GM18498 (cell line): Measurements from ENCODE around the gene UNC5B.
"Not testable (repeated sequence)": the region's sequence is repeated elsewhere in the genome, so short reads cannot be mapped to it uniquely, and the experiment has no call there.

Source experiments
- ATAC-seq: cut with Tn5 transposase; IDR thresholded peaks from one replicate; pipeline ENCODE4 v1.9.1; 2021; ENCODE audit warnings: mild to moderate bottlenecking, moderate library complexity; ENCODE audit not compliant: unreplicated experiment

UNC5B gene

DNA sequence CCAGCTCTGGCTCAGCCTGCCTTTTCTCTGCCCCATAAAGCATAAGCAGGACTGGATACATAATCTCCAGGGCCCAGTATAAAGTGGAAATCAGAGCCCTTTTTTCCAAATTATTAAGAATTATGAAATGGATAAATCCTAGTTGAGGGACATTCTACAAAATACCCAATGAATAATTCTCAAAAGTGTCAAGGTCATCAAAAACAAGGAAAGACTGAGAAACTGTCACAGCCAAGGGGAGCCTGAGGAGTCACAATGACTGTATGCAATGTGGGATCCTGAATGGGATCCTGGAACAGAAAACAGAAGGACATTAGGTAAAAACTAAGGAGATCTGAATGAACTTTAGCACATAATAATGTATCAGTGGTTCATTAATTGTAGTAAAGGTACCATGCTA lies 4.8 kb upstream of the UNC5B start:
- ATAC-seq = no peak

DNA sequence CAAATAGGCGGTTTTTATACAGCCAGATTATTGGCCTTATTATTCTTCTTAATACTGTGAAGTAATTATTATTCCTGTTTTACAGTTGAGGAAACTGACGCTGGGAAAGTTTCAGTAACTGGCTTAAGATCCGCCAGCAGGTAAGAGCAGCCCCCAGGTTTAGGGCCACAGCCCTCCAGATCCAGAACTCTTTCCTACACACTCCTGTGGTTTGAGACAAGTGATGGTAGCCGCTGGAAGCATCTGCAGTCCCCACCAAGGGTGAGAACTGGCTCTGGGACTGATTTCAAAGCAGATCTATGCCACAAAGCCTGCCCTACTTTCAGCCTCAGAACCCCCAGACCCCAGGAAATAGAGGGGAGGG lies 3.0 kb upstream of the UNC5B start:
- ATAC-seq = no peak

DNA sequence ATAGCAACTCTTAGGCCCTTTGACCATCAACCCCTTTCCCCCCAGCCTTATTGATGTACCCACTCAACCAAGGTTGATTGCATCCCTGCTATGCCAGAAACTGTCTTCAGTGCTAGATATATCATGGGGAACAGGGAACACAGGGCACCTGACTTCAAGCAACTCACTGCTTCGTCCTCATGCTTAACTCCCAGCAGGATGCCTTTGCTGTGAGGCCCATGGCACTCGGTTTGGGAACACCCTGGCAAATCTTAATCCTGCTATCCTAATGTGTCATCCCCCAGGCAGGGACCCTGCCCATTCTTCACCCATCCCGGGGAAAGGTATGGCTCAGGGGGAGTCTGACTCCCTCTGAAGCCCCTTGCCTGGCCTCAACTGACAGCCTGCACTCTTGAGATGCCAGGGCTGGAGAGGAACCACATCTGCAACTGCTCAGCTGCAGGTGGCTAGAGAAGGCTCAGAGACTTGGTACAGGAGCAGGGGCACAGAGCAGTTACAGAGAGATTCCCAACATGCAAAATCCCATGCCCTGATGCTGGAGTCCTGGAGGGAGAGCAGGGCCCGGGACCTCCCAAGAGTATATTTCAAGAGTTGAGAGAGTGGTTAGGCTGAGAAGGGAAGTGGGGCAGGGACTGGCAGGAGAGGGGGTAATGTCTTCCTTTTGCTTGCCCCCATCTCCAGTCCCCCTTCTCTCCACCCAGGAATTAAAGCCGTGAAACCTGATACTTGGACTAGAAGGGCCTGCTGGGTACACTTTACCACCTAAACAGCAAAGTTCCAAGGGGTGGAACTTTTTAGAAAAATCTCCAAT lies 2.4 kb upstream of the UNC5B start:
- ATAC-seq = no peak

DNA sequence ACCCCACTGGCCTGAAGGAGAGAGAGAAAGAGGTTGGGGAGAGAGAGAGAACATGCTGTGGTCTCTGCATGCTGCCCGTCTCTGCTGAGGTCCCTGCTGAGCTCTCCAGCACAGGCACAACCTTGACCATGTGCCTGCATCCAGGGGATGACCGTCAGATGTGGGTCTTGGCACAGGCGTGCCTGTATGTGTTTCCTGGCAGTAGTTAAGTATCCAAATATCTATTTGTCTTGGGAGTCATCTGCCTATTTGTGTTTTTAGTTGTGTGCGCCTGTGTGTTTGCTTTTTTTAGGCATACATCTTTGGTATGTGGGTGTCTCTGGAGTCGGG lies 1.9 kb upstream of the UNC5B start:
- no peak for ATAC-seq

DNA sequence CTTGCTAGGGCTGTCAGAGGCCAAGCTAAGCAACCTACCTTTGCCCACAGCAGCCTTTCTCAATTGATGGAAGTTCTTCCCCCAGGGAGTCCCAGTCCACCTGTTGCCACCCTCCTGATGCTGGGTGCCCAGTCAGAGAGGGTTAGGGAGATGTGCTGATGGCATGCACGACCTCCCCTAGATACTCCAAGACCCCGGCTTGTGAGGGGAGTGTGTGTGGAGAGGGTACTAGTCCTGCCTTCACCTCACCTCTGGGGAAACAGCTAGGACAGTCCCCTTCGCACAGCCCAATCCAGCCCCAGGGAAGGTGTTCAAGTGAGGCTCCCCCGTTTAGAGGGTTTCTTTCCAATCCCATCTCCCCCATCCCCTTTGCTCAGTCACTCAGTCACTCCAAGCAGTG lies 1.3 kb upstream of the UNC5B start:
- ATAC-seq = no peak

DNA sequence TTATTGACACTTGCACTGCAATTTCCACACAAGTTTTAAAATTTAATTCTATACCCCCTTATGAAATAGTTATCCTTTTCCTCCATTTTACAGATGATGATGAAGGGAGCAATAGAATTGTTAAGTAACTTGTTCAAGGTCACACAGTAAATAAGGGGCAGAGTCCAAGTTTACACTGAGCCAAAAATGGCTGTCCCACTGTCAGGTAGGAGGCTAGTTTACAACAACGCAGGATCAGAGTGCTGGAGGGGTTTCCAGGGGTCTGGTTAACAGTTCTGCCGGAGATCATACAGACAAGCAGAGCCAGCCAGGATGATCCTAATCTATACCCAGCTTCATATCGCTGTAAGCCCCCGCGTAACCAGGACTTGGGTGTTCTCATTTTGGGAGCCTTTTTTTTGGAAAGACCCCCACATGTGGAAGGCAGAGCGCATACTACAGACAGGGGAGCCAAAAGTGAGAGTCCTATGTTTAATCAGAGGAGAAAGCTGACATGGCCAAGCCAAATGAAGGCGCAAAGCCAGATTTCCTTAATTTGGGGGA lies 524 bp upstream of the UNC5B start:
- no peak for ATAC-seq

DNA sequence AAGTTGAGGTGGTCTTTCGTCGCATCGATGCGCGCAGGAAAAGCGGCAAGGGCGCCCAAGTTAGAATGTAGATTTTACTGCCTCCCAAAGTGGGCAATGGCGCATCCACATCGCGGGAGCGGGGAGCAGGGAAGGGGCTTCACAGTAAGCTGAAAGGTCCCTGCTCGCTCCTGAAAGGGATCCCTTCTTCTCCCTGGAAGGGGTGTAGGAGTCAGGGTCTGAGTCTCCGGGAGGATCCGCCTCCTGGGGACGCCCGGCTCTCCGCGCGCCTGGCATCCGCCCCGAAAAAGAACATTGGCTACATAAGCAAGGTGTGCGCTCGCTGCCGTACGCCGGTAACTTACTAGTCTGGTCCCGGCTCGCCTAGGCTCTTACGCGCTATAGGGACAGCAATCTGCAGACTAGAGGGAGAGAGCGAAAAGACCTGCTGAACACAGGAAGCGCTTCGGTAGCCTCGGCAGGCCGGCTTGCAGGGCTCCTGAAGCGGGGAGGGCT lies 804 bp downstream of the UNC5B start:
- no peak for ATAC-seq

DNA sequence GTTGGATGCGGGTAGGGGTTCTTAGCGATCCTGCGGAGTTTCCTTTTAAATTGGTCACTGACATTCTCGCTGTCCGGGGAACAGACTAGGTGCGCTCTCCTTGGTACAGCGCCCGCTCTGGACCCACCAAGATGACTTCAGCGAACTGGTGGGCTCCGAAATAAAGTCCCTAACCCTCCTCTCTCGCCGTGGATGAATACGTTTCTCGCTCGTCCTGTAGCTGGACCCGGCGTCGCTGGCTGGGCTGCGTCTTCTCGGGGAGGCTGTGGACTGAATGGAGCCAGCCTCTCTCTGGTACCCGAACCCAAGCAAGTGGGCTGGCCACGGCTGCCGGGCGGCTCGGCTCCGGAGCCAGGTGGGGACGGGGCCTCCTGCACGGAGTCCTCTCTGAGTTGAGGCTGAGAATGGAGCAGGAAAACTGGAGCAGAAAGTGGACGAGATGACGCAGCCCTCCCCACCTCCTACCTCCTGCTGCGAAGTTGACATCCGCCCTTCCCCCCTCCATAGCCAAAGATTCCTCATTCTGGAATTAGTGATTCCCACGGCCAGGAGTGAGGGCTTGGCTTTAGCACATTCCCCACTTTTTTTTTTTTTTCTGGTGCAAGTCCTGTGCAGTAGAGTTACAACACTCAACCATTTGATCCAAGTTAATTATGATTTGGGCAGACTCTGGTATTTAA lies 1.5 kb downstream of the UNC5B start:
- ATAC-seq = no peak

DNA sequence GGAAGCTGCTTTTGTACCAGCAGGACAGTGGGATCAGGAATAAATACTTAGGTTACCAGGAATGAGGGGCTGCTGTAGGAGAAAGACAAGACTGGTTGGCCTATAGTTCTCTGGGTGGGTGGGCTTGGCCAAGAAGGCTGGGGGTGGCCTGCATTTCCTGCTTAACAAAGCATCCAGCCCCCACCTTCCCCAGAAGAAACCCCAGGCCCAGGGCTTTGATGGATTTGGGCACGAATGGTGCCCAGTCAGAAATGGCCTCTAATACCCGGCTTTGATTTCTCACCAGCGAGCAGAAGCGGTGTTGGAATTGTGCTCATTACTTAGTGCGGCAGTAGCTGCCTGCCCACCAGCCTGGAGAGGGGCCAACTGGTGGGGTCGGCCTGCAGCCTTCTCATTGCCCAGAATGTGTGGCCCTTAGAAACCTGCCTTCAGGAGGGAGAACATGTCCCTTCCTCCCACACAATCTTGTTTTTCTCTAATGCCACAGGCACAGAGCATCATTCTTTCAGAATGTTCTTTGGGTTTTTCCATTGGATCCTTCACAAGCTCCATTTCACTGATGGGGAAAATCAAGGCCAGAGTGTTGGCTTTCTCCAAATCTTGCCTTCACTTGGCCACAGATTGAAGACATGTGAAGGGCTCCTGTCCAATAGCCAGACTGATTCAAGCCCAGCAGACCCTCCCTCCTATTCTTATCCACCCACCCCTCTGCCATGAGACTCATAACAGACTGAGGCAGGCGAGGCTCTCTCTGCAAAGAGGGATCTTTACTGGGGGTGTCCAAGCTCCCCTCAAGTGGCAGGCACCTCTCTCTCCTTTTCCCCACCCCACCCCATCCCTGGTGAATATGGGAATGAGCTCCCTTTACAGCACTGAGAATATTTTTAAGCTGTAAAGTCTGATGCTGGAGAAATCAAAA lies 2.5 kb downstream of the UNC5B start:
- no peak for ATAC-seq

DNA sequence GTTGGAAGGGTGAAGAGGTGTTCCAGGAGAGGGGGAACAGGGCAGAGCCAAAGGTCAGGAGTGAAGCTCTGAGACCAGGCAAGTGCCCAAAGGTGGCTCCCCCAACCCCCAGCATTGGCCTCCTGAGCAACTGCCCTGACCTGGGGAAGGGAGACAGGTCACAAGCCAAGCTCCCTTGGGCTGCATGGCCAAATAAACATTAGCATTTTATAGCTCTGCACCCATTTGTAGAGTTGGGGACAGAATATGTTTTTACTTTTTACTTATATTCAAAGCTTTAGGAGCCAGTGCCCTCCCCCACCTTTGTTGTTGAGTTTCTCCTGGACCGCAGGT lies 4.0 kb downstream of the UNC5B start:
- no peak for ATAC-seq

DNA sequence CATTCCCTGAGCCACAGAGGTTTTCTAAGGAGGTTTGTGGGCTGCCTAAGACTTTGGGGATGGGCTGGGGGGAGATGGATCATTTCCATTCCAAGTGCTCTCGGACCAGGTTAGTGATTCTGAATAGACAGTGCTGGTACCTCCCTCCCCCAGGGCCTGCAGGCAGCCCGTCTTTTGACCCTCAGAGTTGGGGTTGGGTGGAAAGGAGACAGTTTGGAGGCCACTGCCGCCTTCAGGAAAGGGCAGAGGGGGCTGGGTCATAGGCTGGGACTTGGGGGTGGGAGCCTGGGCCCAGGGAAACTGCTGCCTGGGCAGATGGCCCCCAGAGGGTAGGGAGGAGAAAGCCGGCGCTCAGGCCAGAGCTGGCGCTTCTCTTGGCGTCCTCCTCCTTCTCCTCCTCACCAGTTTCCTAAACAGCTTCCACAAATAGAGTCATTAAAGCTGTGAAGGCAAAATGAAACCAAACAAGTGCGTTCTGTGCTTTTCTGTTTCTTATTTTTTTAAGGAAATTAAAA lies 4.4 kb downstream of the UNC5B start:
- ATAC-seq = no peak

DNA sequence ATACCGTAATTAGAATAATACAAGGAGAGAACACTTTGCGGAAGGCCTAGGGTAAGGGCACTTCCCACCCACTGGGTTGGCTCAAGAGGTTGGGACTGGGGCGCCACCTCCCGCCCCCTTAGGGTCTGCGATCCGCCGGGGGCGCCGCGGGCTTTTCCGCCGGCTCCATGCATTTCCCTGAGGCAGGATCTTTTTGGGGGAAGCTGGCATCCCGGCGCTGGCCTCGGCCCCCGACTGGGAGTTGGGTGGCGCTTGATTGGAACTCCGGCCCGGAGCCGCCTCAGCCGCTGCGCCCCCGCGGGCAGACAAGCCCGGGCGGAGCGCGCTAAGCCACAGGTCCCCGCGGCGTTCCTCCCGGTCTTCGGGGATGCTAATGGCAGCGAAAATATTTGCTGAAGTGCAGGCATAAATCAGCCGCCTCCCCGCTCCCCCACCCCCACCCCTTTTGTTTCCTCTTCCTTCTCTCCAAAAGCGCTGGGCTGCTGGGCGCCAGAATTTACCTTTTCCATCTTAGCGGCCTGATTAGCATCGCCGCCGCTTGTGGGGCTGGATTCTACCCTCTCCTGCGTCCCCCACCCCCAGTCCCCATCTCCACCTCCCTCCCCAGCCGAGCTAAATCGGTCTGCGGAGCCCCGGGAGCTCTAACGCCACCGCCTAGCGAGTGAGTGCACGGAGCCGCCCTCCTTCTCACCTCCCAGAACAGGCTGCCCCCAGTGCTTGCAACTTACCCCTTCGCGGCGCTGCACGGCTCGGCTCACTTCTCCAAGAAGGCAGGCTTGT lies 5.1 kb downstream of the UNC5B start:
- no peak for ATAC-seq

DNA sequence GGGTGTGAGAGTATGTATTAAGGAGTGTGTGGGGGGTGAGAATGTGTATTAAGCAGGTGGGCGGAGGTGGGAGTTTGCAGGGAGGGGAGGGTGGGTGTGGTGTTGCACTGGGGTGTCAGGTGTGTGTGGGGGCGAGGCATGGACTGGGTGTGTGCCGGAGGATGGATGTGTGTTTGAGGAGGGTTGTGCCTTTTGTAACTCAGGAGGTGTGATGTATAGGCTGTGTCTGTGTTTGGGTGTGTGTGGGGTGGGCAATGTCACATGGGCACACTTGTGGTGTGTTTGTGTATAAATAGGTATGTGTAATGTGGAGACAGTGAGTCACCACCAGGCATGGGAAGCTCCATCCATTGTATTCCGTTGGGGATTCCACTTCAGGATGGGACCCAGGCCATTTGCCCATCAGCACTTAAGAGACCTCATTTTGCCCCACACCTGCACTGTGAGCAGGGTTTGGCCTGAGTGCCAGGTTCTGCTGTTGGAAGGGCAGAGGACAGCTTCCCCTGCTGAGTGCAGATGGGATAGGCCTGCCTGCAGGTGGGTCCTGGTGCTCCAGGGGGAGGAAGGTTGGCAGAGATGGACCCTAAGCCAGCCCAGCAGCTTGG lies 5.8 kb downstream of the UNC5B start:
- no peak for ATAC-seq

DNA sequence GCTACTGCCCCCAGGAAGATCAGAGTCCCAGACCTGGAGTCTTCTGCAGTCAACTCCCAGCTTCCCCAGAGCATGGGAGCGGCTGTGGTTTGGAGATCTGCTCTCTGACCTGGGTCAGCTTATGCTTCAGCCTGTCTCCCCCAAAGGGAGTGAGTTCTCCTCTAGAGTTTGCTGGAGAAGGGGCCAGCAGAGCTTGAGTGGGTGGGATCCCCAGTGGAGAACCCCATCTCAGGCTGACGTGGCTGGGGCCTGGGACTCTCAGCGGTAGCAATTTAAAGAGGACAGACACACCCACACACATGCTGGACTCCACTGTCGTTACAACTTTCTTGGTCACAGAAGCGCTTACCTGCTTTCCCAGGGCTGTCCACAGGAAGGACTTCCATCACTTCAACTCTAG lies 6.3 kb downstream of the UNC5B start:
- no peak for ATAC-seq

DNA sequence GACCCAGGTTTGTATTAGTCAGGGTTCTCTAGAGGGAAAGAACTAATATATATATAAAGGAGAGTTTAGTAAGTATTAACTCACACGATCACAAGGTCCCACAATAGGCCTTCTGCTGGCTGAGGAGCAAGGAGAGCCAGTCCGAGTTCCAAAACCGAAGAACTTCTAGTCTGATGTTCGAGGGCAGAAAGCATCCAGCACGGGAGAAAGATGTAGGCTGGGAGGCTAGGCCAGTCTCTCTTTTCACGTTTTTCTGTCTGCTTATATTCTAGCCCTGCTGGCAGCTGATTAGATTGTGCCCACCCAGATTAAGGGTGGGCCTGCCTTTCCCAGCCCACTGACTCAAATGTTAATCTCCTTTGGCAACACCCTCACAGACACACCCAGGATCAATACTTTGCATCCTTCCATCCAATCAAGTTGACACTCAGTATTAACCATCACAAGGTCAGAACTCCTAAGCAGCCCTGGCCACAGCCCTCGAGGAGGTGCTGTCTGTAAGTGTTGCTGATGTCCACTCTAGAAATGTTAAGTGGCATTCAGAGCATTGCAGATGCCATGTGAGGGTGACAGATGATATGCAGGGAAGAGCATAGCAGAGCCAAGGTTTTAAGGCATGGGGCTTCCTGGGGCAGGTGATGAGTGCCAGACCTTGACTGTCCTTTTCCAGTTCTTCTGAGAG lies 7.0 kb downstream of the UNC5B start:
- not testable (repeated sequence) for ATAC-seq

DNA sequence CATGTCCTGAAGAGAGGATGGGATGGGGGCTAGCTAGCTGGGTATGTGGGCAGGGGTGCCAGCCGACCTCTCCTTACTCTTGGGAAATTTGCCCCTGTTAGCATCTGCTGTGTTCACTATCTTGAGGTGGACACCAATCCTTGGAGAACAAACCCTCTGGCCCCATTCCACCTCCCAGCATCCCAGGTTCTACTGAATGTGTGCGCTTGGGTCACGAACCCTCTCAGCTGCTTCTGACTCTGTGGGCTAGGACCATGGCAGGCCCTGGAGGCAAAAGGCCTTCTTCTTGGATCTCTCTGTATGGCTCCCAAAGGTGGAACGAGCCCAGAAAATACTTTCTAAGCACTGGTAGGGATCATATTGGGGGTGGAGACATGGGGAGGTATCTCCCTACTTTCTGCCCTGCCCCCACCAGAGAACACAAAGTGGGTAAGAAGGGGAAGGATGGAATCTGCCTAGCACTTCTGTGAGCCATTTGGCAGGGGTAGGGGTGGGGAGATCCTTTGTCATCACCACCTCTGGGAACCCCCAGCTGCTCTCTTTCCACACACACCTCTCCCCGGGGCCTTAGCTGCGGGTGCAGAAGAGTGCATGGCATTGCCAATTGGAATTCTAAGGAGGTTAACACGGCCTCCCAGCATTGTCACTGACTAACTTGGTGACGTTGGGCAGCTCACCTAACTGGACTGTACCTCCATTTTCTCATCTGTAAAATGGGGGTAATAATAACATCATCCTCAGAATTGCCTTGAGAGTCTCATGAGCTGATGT lies 7.7 kb downstream of the UNC5B start:
- ATAC-seq = no peak

DNA sequence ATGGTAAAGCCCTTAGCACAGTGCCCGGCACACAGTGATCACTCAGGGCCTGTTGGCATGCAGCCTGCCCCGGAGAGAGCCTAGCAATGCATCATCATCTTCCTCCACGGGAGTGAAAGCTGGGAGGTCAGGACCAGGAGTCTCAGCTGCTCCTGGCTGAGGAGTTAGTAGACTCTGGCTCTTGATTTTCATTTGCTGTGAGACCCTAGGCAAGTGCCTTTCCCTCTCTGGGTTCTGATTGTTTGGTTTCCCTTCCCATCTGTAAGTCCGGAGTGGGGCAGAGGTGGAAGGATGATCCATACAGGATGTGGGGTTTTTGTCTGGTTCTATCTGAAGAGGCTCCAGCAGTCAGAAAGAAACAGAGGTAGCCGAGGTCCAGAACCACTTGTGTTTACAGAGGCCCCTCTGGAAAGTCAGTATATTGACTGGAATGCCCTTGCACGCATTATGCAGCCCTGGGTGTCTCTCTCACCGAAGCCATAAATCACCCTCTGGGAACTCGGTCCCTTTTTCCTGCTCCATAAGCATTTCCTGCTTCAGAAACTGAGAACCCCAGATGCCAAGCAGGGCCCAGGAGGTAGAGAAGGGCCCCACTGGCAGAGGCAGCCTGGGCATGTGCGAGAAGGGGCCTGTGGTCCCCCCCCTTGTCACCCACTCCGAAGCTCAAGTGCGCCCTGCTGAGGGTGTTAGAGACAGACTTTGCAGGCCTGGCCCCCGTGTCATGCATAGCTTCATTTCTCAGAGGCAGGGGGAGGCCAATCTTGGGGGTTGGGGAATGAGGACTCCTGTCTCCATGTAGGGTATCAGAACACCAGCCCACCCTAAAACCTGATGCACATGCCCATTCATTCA lies 8.5 kb downstream of the UNC5B start:
- ATAC-seq = no peak
